Smooth muscle cell (in vitro differentiated cells): Measurements from ENCODE around the gene NFE2L2. TPM values are rescaled to one million over a fixed set of nuclear protein-coding genes. Genes with fewer than 3 reads are reported as not detected.
"Not testable (repeated sequence)": the region's sequence is repeated elsewhere in the genome, so short reads cannot be mapped to it uniquely, and the experiment has no call there.

ENCODE experiments used
- DNase-seq: peaks from one replicate; lab custom pipeline; 2025; ENCODE audit not compliant: unreplicated experiment; lab: John Stamatoyannopoulos, UW
- H2AFZ ChIP-seq: fragments of 200-600 bp; sonication (generic); 2 replicates; pipeline ENCODE4 v1.6.0; 2016; ENCODE audit warnings: antibody characterized with exemption, low read depth, mild to moderate bottlenecking
- H3F3A ChIP-seq: fragments of 200-600 bp; sonication (generic); 2 replicates; pipeline ENCODE4 v1.6.0; 2017; ENCODE audit warnings: antibody characterized with exemption, low read depth
- H3K27ac ChIP-seq: fragments of 200-600 bp; sonication (generic); 2 replicates; pipeline ENCODE4 v1.5.1; 2016; ENCODE audit warnings: low read depth, mild to moderate bottlenecking
- H3K27me3 ChIP-seq: fragments of 200-600 bp; sonication (generic); 2 replicates; pipeline ENCODE4 v1.6.1; 2016; ENCODE audit warnings: low read depth, mild to moderate bottlenecking
- H3K36me3 ChIP-seq: fragments of 200-600 bp; sonication (generic); 2 replicates; pipeline ENCODE4 v1.5.1; 2016; ENCODE audit warnings: low read depth
- H3K4me1 ChIP-seq: fragments of 200-600 bp; sonication (generic); 2 replicates; pipeline ENCODE4 v1.5.1; 2016; ENCODE audit warnings: low read depth
- H3K4me2 ChIP-seq: fragments of 200-600 bp; sonication (generic); 2 replicates; pipeline ENCODE4 v1.6.0; 2016; ENCODE audit warnings: mild to moderate bottlenecking
- H3K4me3 ChIP-seq: fragments of 200-600 bp; sonication (generic); 2 replicates; pipeline ENCODE4 v1.5.1; 2016; ENCODE audit warnings: mild to moderate bottlenecking
- H3K79me2 ChIP-seq: fragments of 200-600 bp; sonication (generic); 2 replicates; pipeline ENCODE4 v1.6.0; 2016; ENCODE audit warnings: low read depth, mild to moderate bottlenecking
- H3K9ac ChIP-seq: fragments of 200-600 bp; sonication (generic); 2 replicates; pipeline ENCODE4 v1.6.0; 2016; ENCODE audit warnings: low read depth
- H3K9me3 ChIP-seq: fragments of 200-600 bp; sonication (generic); replicated peaks from 2 replicates; pipeline ENCODE4 v1.5.1; 2016; ENCODE audit warnings: low read depth
- H4K20me1 ChIP-seq: fragments of 200-600 bp; sonication (generic); 2 replicates; pipeline ENCODE4 v1.6.0; 2016; ENCODE audit warnings: low read depth
- WGBS: methylation state at CpG from one replicate; pipeline ENCODE4 v1.1.7; 2016; ENCODE audit warnings: low lambda C conversion rate; 5-methylcytosine and 5-hydroxymethylcytosine counted together
- polyA plus RNA-seq: library from polyadenylated mRNA; unstranded; fragments of >200 nt; fragmentation: Nextera tagmentation; extraction: Ambion mirVana; gene quantifications from 2 replicates; pipeline ENCODE4 v1.2.1, GENCODE V29; 2016
- total RNA-seq: library from RNA; depleted of rRNA; stranded (reverse); fragments of >200 nt; gene quantifications from 2 replicates; pipeline ENCODE4 v1.2.3, GENCODE V29; 2014
- TF ChIP-seq, protein P1 (sequence below): fragments of 200-600 bp; sonication (generic); IDR thresholded peaks from 2 replicates; pipeline ENCODE4 v1.5.1; 2017; ENCODE audit warnings: borderline replicate concordance, mild to moderate bottlenecking, antibody characterized with exemption; ENCODE audit not compliant: insufficient read depth, poor library complexity, severe bottlenecking

NFE2L2 gene
- total and polyA plus RNA-seq, 2 experiments from 2014 or later: 64.4 to 118 TPM

- no peaks in the 10 kb centered on the region for H3K9me3 ChIP-seq
- no peak overlapping the region for H3K27ac ChIP-seq
- no peaks in the 10 kb centered on the region for H3K4me1 ChIP-seq
- H3K4me3 ChIP-seq: no peak overlapping the region
- WGBS: 96% methylated on average over 1 of the region's 1 CpG
- no peaks in the 10 kb centered on the region for H3K27me3 ChIP-seq
- no peak overlapping the region for H2AFZ ChIP-seq
- no peaks in the 10 kb centered on the region for H4K20me1 ChIP-seq
- no peaks in the 10 kb centered on the region for H3K79me2 ChIP-seq
- TF ChIP-seq, protein P1, sequence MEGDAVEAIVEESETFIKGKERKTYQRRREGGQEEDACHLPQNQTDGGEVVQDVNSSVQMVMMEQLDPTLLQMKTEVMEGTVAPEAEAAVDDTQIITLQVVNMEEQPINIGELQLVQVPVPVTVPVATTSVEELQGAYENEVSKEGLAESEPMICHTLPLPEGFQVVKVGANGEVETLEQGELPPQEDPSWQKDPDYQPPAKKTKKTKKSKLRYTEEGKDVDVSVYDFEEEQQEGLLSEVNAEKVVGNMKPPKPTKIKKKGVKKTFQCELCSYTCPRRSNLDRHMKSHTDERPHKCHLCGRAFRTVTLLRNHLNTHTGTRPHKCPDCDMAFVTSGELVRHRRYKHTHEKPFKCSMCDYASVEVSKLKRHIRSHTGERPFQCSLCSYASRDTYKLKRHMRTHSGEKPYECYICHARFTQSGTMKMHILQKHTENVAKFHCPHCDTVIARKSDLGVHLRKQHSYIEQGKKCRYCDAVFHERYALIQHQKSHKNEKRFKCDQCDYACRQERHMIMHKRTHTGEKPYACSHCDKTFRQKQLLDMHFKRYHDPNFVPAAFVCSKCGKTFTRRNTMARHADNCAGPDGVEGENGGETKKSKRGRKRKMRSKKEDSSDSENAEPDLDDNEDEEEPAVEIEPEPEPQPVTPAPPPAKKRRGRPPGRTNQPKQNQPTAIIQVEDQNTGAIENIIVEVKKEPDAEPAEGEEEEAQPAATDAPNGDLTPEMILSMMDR: no peak
- H3F3A ChIP-seq: peaks cover 10% of the 10 kb centered on the region
- H3K36me3 ChIP-seq: no peaks in the 10 kb centered on the region
- H3K9ac ChIP-seq: no peak overlapping the region
- no peak for DNase-seq
- H3K4me2 ChIP-seq: no peak overlapping the region
Measured at GRCh38 chr2:177312562-177312961, 48.0 kb upstream of the NFE2L2 start.

DNA sequence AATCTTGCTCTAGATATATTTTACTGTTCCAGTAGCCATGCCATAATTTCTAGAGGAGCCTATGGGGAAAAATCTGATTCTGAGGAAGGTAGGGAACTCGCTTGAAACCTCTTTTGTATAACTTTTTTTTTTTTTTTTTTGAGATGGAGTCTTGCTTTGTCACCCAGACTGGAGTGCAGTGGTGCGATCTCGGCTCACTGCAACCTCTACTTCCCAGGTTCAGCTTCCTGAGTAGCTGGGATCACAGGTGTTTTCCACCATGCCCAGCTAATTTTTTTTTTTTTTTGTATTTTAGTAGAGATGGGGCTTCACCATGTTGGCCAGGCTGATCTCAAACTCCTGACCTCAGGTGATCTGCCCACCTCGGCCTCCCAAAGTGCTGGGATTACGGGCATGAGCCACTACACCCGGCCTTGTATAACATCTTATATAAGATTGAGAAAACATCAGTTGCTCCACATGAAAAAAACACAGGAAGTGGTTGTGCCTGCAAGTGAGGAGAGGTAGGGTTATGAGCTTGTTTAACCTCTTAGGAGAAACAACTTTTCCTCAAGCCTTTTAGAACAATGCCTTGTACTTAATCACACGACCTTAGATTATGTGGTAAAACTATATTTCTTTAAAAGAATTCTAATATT, 45.3 kb upstream of the NFE2L2 start:
- not testable (repeated sequence) for H3K36me3 ChIP-seq, H3K4me3 ChIP-seq, H4K20me1 ChIP-seq, H3K4me2 ChIP-seq, H3K9ac ChIP-seq, DNase-seq, H2AFZ ChIP-seq, H3K79me2 ChIP-seq, H3K27me3 ChIP-seq, H3K27ac ChIP-seq, H3K4me1 ChIP-seq, H3K9me3 ChIP-seq
- 91% methylated on average over 7 of the region's 7 CpGs for WGBS
- peaks cover 20% of the 10 kb centered on the region for H3F3A ChIP-seq

GRCh38 chr2:177306550-177306949, 42.0 kb upstream of the NFE2L2 start:
- Histone ChIP-seq H2AFZ (no peak overlapping the region), H3K36me3 (no peaks in the 10 kb centered on the region), H3K4me2 (peak overlapping the region; percentile 59), H4K20me1 (no peaks in the 10 kb centered on the region), H3K27ac (no peak overlapping the region), H3K9me3 (no peaks in the 10 kb centered on the region), H3F3A (peaks cover 15% of the 10 kb centered on the region), H3K4me3 (no peak overlapping the region), H3K9ac (no peak overlapping the region), H3K4me1 (peaks cover 3% of the 10 kb centered on the region), H3K27me3 (no peaks in the 10 kb centered on the region), H3K79me2 (no peaks in the 10 kb centered on the region)
- no peak for DNase-seq
- TF ChIP-seq, protein P1: no peak
- WGBS: 10% methylated on average over 3 of the region's 3 CpGs

DNA sequence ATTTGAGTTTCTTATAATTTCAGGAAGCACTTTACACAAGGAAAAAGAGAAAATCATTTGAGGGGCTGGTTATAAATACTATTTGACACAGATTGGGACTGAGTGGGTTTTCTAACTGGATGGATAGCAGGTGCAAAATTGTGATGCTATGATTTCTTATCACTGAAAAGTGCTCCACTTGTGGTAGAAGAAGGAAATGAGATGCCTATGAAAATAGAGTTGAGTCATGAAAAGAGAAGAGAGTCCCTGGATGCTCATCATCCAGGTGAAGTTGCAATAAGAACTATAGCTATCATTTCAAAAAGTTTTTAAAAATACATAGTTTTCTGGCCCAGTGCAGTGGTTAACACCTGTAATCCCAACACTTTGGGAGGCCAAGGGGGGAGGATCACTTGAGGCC, 39.4 kb upstream of the NFE2L2 start:
- Histone ChIP-seq H4K20me1 (no peaks in the 10 kb centered on the region), H3K9me3 (no peaks in the 10 kb centered on the region), H3K36me3 (no peaks in the 10 kb centered on the region), H2AFZ (no peak overlapping the region), H3K27me3 (no peaks in the 10 kb centered on the region), H3K4me2 (no peak overlapping the region), H3K27ac (no peak overlapping the region), H3K9ac (no peak overlapping the region), H3K4me1 (peaks cover 3% of the 10 kb centered on the region), H3K4me3 (no peak overlapping the region), H3K79me2 (no peaks in the 10 kb centered on the region), H3F3A (peaks cover 15% of the 10 kb centered on the region)
- no peak for DNase-seq
- TF ChIP-seq, protein P1: no peak
